MCF 10A (cell line): Measurements from ENCODE around the gene TBP. TPM values are rescaled to one million over a fixed set of nuclear protein-coding genes. Genes with fewer than 3 reads are reported as not detected.

Experiments
- BruUV-seq: library from RNA; stranded (reverse); fragments of 400-500 nt; replicated peaks from 2 replicates; lab custom pipeline; 2021; lab: Mats Ljungman, UMichigan
- CTCF ChIA-PET: fragments of 300-600 bp; sonication (Branson Sonifier 250); formaldehyde crosslinking; extraction: SDS; loops from one replicate; lab custom pipeline; 2021; ENCODE audit warnings: antibody characterized with exemption, inconsistent platforms; lab: Yijun Ruan, JAX
- POLR2A ChIA-PET: fragments of 300-600, 350-650 bp; sonication (Branson Sonifier 250); formaldehyde crosslinking; extraction: SDS; loops from one replicate; lab custom pipeline; 2020; ENCODE audit warnings: antibody characterized with exemption, inconsistent platforms; lab: Yijun Ruan, JAX
- DNase-seq: peaks from one replicate; pipeline ENCODE4 v3.0.0-alpha.2; 2018; ENCODE audit not compliant: unreplicated experiment
- H3K27ac Mint-ChIP-seq: one replicate; pipeline ENCODE4 v1.8.0; 2022; ENCODE audit warnings: mild to moderate bottlenecking, low read depth, mixed read lengths; ENCODE audit not compliant: unreplicated experiment
- H3K27me3 Mint-ChIP-seq: one replicate; pipeline ENCODE4 v1.8.0; 2022; ENCODE audit warnings: mixed read lengths; ENCODE audit not compliant: insufficient read depth, unreplicated experiment
- H3K36me3 Mint-ChIP-seq: one replicate; pipeline ENCODE4 v1.8.0; 2022; ENCODE audit warnings: mild to moderate bottlenecking, moderate library complexity, mixed read lengths; ENCODE audit not compliant: insufficient read depth, unreplicated experiment
- H3K4me1 Mint-ChIP-seq: one replicate; pipeline ENCODE4 v1.8.0; 2022; ENCODE audit warnings: mixed read lengths; ENCODE audit not compliant: insufficient read depth, unreplicated experiment
- H3K4me3 Mint-ChIP-seq: one replicate; pipeline ENCODE4 v1.8.0; 2022; ENCODE audit warnings: mild to moderate bottlenecking, moderate library complexity, mixed read lengths; ENCODE audit not compliant: unreplicated experiment
- H3K9me3 Mint-ChIP-seq: one replicate; pipeline ENCODE4 v1.8.0; 2022; ENCODE audit warnings: mixed read lengths; ENCODE audit not compliant: unreplicated experiment
- intact Hi-C: fragments of 100-400 bp; cut with micrococcal nuclease; formaldehyde crosslinking; loops from 2 replicates; pipeline ENCODE4 v1.14.1; 2022
- total RNA-seq: library from RNA; stranded (reverse); gene quantifications from 2 replicates; pipeline ENCODE4 v1.2.3, GENCODE V29; 2022
- TF ChIP-seq, protein P1 (sequence below): fragments of 200-600 bp; IDR thresholded peaks from one replicate; pipeline ENCODE4 v1.8.0; 2022; ENCODE audit warnings: antibody characterized with exemption, mild to moderate bottlenecking; ENCODE audit not compliant: unreplicated experiment

TBP gene
- total RNA-seq, 1 experiment from 2014 or later, result 15.8 TPM

DNA sequence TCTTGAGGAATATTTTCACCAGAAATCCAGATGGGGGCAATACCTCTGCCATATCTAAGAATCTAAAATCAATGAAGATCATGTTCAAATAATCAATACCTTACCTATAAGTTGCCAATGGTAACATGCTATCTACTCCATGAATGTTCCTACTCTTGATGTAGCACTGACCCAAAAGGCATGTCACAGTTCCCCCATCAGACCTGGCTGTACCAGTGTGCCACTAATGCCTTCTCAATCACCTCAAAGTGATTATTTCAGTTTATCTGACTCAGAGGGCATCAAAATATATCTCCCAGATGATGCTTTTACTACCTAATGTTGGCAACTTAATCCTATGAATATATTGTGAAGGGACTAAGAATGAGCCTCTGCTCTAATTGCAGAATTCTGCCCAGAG lies 24.7 kb downstream of the TBP start:
- peaks cover 77% of the 10 kb centered on the region for H3K36me3 Mint-ChIP-seq
- ChIA-PET CTCF (no interaction called here), POLR2A (interaction anchor here (1.2 kb wide), 1 partner anchor 23 kb away, joined by 4 read pairs; no protein-coding TSS in a partner anchor)
- no peaks in the 10 kb centered on the region for H3K9me3 Mint-ChIP-seq
- no peaks in the 10 kb centered on the region for H3K4me1 Mint-ChIP-seq
- H3K27me3 Mint-ChIP-seq, result no peaks in the 10 kb centered on the region
- H3K27ac Mint-ChIP-seq, result no peak overlapping the region
- no peak overlapping the region for H3K4me3 Mint-ChIP-seq
- intact Hi-C loops, result no loop called here
- TF ChIP-seq, protein P1, sequence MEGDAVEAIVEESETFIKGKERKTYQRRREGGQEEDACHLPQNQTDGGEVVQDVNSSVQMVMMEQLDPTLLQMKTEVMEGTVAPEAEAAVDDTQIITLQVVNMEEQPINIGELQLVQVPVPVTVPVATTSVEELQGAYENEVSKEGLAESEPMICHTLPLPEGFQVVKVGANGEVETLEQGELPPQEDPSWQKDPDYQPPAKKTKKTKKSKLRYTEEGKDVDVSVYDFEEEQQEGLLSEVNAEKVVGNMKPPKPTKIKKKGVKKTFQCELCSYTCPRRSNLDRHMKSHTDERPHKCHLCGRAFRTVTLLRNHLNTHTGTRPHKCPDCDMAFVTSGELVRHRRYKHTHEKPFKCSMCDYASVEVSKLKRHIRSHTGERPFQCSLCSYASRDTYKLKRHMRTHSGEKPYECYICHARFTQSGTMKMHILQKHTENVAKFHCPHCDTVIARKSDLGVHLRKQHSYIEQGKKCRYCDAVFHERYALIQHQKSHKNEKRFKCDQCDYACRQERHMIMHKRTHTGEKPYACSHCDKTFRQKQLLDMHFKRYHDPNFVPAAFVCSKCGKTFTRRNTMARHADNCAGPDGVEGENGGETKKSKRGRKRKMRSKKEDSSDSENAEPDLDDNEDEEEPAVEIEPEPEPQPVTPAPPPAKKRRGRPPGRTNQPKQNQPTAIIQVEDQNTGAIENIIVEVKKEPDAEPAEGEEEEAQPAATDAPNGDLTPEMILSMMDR, result no peak
- no peak for DNase-seq
- no TSS peak for BruUV-seq

DNA sequence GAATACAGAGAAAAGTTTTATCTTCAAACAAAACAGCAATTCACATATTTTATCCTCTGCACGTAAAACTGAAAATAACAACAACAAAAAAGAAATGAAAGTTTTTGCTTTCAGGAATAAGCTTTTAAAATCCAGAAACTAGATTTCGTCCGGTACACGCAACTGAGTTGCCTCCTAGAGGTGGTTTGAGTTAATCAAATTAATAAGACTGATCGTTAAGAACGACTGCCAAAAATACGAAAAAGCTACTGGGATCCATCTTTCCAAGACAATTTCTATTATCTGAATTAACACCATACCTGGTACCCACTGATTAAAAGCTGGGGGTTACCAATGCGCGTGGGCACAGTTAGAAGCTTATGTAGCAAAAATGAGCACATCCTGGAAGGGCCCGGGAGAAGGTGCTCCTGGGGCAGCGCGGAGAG lies 29.6 kb downstream of the TBP start:
- Mint-ChIP-seq H3K27me3 (no peaks in the 10 kb centered on the region), H3K4me3 (peak overlapping the region; percentile 99), H3K4me1 (peaks cover 6% of the 10 kb centered on the region), H3K9me3 (no peaks in the 10 kb centered on the region), H3K27ac (peak overlapping the region; percentile 66), H3K36me3 (peaks cover 55% of the 10 kb centered on the region)
- TF ChIP-seq, protein P1, result no peak
- CTCF ChIA-PET, result interaction anchor here (0.6 to 1.1 kb wide), 4 partner anchors 8 to 28 kb away, joined by 3 to 6 read pairs (median 4); no protein-coding TSS in a partner anchor
- POLR2A ChIA-PET, result interaction anchor here (0.6 to 3.4 kb wide), 17 partner anchors 9 to 832 kb away, joined by 3 to 78 read pairs (median 4); partner anchors contain the start of genes DYNLT2, ERMARD, PSMB1 and TBP
- intact Hi-C loops, result no loop called here
- no TSS peak for BruUV-seq
- no peak for DNase-seq

DNA sequence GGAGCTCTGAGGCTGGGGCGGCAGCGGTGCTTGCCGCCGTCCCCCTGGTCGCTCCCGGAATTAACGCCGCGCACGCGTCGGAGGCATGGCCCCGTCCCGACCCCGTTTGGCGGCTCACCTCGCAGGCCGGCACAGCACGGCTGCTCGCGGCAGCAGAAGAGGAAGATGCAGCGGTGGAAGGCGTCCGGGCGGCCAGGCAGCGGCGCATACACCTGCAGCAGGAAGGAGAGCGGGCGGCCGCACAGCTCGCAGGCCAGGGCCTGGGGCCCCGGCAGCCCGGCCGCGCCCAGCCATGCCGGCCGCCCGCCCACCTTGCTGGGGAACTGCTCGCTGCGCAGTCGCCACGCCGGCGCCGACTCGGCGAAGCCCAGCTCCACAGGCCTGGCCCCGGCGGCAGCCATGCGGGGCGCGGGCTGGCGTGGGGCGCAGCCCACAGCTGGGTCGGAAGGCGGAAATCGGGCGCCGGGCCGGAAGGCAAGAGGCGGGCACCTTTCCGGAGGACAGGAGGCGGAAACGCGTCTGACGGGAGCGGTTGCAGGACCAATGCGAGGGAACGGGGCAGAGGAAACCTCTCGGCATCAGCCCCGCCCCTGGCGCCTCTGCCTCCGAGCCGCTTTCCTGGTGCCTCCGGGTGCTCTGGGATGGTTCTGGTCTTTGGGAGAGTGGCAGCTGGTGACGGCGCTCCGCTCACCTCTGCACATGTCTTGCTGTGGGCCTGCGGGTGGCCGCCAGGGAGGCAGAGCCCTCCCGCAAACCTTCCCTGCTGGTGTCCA lies 30.2 kb downstream of the TBP start, which contains the start of gene PDCD2:
TSS of gene PDCD2 (minus strand) at position 457 of the 773 bp plus-strand sequence. CDS start at position 401, 56 bp downstream.
- Mint-ChIP-seq H3K27me3 (no peaks in the 10 kb centered on the region), H3K36me3 (peaks cover 49% of the 10 kb centered on the region), H3K27ac (peak within 1 kb of the TSS; percentile 81), H3K9me3 (no peaks in the 10 kb centered on the region), H3K4me3 (peak within 1 kb of the TSS; percentile 99), H3K4me1 (peaks cover 6% of the 10 kb centered on the region)
- TF ChIP-seq, protein P1, result no peak
- intact Hi-C loops, result no loop called here
- peak; percentile 92 for DNase-seq
- POLR2A ChIA-PET, result interaction anchor here (0.6 to 3.4 kb wide), 17 partner anchors 8 to 833 kb away, joined by 3 to 78 read pairs (median 4); partner anchors contain the start of genes DYNLT2, ERMARD, PSMB1 and TBP
- CTCF ChIA-PET, result interaction anchor here (0.6 to 1.1 kb wide), 4 partner anchors 9 to 28 kb away, joined by 3 to 6 read pairs (median 4); no protein-coding TSS in a partner anchor
- BruUV-seq, result no TSS peak

DNA sequence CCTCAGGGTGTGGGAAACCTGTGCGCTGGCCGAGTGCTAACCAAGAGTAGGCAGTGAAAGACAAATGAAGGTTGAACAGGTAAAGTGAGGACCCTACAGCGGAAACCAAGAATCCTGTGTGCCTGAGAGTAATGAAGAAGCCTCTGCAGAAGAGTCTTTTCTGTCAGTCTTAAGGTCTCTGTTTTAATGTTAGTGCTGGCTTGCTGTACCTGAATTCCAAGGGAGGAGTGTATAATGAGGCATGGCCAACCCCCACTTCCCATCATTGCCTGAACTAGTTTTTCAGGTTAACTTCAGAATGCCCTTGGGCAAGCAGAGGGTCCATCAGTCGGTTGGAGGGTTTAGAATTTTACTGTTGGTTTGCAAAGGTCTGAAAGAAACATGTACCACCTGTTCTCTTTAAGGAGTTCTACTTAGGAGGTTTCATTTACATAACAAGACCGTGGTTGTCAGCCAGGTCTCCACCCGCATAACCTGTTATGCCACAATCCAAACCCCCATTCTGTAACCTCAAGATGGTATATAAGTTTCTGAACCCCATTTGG lies 30.9 kb downstream of the TBP start:
- H3K4me1 Mint-ChIP-seq, result peaks cover 6% of the 10 kb centered on the region
- CTCF ChIA-PET, result no interaction called here
- H3K4me3 Mint-ChIP-seq, result peak overlapping the region; percentile 99
- no peak for DNase-seq
- H3K27ac Mint-ChIP-seq, result peak overlapping the region; percentile 81
- POLR2A ChIA-PET, result interaction anchor here (0.7 to 3.4 kb wide), 11 partner anchors 10 to 833 kb away, joined by 3 to 78 read pairs (median 6); partner anchors contain the start of genes DYNLT2, ERMARD, PSMB1 and TBP
- H3K36me3 Mint-ChIP-seq, result peaks cover 43% of the 10 kb centered on the region
- no peaks in the 10 kb centered on the region for H3K9me3 Mint-ChIP-seq
- intact Hi-C loops, result no loop called here
- BruUV-seq, result TSS peak; percentile 53
- TF ChIP-seq, protein P1, result no peak
- H3K27me3 Mint-ChIP-seq, result no peaks in the 10 kb centered on the region
